Neural progenitor cell (in vitro differentiated cells): ENCODE results near the gene UBE2L6. TPM values are rescaled to one million over a fixed set of nuclear protein-coding genes. Genes with fewer than 3 reads are reported as not detected.
A peak's percentile ranks its signal among the peaks of the same experiment; 100 is the strongest.
"Not testable (repeated sequence)": the region's sequence is repeated elsewhere in the genome, so short reads cannot be mapped to it uniquely, and the experiment has no call there.

Source experiments
- DNase-seq: peaks from one replicate; pipeline ENCODE4 v3.0.0-alpha.2; 2016; ENCODE audit warnings: low spot score
- H2AFZ ChIP-seq: fragments of 200-600 bp; sonication (generic); replicated peaks from 2 replicates; pipeline ENCODE4 v1.6.1; 2016; ENCODE audit warnings: antibody characterized with exemption
- H3F3A ChIP-seq: fragments of 200-600 bp; sonication (generic); 2 replicates; pipeline ENCODE4 v1.6.1; 2016; ENCODE audit warnings: antibody characterized with exemption, low read depth
- H3K27ac ChIP-seq: fragments of 200-600 bp; sonication (generic); 2 replicates; pipeline ENCODE4 v1.5.1; 2016; ENCODE audit warnings: mild to moderate bottlenecking
- H3K27me3 ChIP-seq: fragments of 200-600 bp; sonication (generic); 2 replicates; pipeline ENCODE4 v1.6.1; 2016; ENCODE audit warnings: mild to moderate bottlenecking, moderate library complexity
- H3K36me3 ChIP-seq: fragments of 200-600 bp; sonication (generic); 2 replicates; pipeline ENCODE4 v1.5.1; 2016
- H3K4me1 ChIP-seq: fragments of 200-600 bp; sonication (generic); 2 replicates; pipeline ENCODE4 v1.6.1; 2016; ENCODE audit warnings: mixed run types
- H3K4me2 ChIP-seq: fragments of 200-600 bp; sonication (generic); 2 replicates; pipeline ENCODE4 v1.6.1; 2016
- H3K4me3 ChIP-seq: fragments of 200-600 bp; sonication (generic); 2 replicates; pipeline ENCODE4 v1.5.1; 2016
- H3K79me2 ChIP-seq: fragments of 200-600 bp; sonication (generic); 2 replicates; pipeline ENCODE4 v1.6.1; 2016; ENCODE audit warnings: low read depth
- H3K9ac ChIP-seq: fragments of 200-600 bp; sonication (generic); 2 replicates; pipeline ENCODE4 v1.6.1; 2016
- H3K9me3 ChIP-seq: fragments of 200-600 bp; sonication (generic); 2 replicates; pipeline ENCODE4 v1.5.1; 2016; ENCODE audit warnings: low read depth
- H4K20me1 ChIP-seq: fragments of 200-600 bp; sonication (generic); 2 replicates; pipeline ENCODE4 v1.6.1; 2016; ENCODE audit warnings: low read depth
- H3K27ac Mint-ChIP-seq: 3 replicates; pipeline ENCODE4 v1.8.0; 2021; ENCODE audit warnings: mixed read lengths
- H3K27me3 Mint-ChIP-seq: 2 replicates; pipeline ENCODE4 v1.8.0; 2022; ENCODE audit warnings: low read depth, mild to moderate bottlenecking, inconsistent platforms, moderate library complexity, mixed read lengths; ENCODE audit not compliant: insufficient read depth
- H3K36me3 Mint-ChIP-seq: 3 replicates; pipeline ENCODE4 v1.8.0; 2021; ENCODE audit warnings: mixed read lengths
- H3K4me1 Mint-ChIP-seq: 3 replicates; pipeline ENCODE4 v1.8.0; 2021; ENCODE audit warnings: mixed read lengths
- H3K4me3 Mint-ChIP-seq: 3 replicates; pipeline ENCODE4 v1.8.0; 2021; ENCODE audit warnings: mild to moderate bottlenecking, moderate library complexity, mixed read lengths
- H3K9me3 Mint-ChIP-seq: 3 replicates; pipeline ENCODE4 v1.8.0; 2020; ENCODE audit warnings: mixed read lengths
- CTCF ChIP-seq: fragments of 200-600 bp; sonication (generic); IDR thresholded peaks from 2 replicates; pipeline ENCODE4 v1.5.1; 2017; ENCODE audit warnings: antibody characterized with exemption, mild to moderate bottlenecking
- EZH2 ChIP-seq: fragments of 200-600 bp; sonication (generic); IDR thresholded peaks from 2 replicates; pipeline ENCODE4 v1.6.1; 2017; ENCODE audit warnings: antibody characterized with exemption, mild to moderate bottlenecking, moderate library complexity
- EZH2phosphoT487 ChIP-seq: fragments of 200-600 bp; sonication (generic); IDR thresholded peaks from 2 replicates; pipeline ENCODE4 v1.6.1; 2017; ENCODE audit warnings: antibody characterized with exemption
- total RNA-seq: library from RNA; depleted of rRNA; stranded (reverse); fragments of >200 nt; gene quantifications from 2 replicates; pipeline ENCODE4 v1.2.3, GENCODE V29; 2015; ENCODE audit warnings: low replicate concordance

Gene UBE2L6
- total RNA-seq, 1 donor from 2014 or later: 76.2 TPM

- peak within 1 kb of the TSS; percentile 63 for H3K4me2 ChIP-seq
- H3K4me1 ChIP-seq: peaks cover 20% of the 10 kb centered on the region
- Mint-ChIP-seq H3K27me3 (no peaks in the 10 kb centered on the region), H3K9me3 (no peaks in the 10 kb centered on the region), H3K36me3 (no peaks in the 10 kb centered on the region), H3K4me1 (peaks cover 6% of the 10 kb centered on the region), H3K4me3 (no peak within 1 kb of the TSS), H3K27ac (no peak within 1 kb of the TSS)
- peaks cover 11% of the 10 kb centered on the region for H3K27me3 ChIP-seq
- H3K9me3 ChIP-seq: no peaks in the 10 kb centered on the region
- H3K4me3 ChIP-seq: peak within 1 kb of the TSS; percentile 4
- H3K36me3 ChIP-seq: no peaks in the 10 kb centered on the region
- no peak within 1 kb of the TSS for H3K27ac ChIP-seq
- TF ChIP-seq EZH2phosphoT487 (no peak), CTCF (no peak), EZH2 (no peak)
- H2AFZ ChIP-seq: no peak within 1 kb of the TSS
- peak; percentile 67 for DNase-seq
- no peaks in the 10 kb centered on the region for H3K79me2 ChIP-seq
- no peaks in the 10 kb centered on the region for H4K20me1 ChIP-seq
- H3F3A ChIP-seq: peaks cover 13% of the 10 kb centered on the region
- no peak within 1 kb of the TSS for H3K9ac ChIP-seq
Measured at GRCh38 chr11:57536947-57537619, 30.4 kb downstream of the UBE2L6 start, which contains the start of gene SMTNL1. TSS of gene SMTNL1 (plus strand) at chr11:57537595. CDS start at chr11:57542643, 5,048 bp downstream.

GRCh38 chr11:57534449-57534848 lies 33.0 kb downstream of the UBE2L6 start:
- H3K36me3 ChIP-seq, H2AFZ ChIP-seq, H3K36me3 Mint-ChIP-seq, H3K27ac ChIP-seq, DNase-seq, H3K27me3 Mint-ChIP-seq, H3K4me2 ChIP-seq, H3K27ac Mint-ChIP-seq, H4K20me1 ChIP-seq, H3K4me3 Mint-ChIP-seq, H3K9me3 Mint-ChIP-seq, H3K9ac ChIP-seq, H3K9me3 ChIP-seq, H3K4me3 ChIP-seq: not testable (repeated sequence)
- peaks cover 11% of the 10 kb centered on the region for H3K79me2 ChIP-seq
- peaks cover 31% of the 10 kb centered on the region for H3K4me1 ChIP-seq
- H3F3A ChIP-seq: peaks cover 19% of the 10 kb centered on the region
- peaks cover 17% of the 10 kb centered on the region for H3K4me1 Mint-ChIP-seq
- H3K27me3 ChIP-seq: peaks cover 18% of the 10 kb centered on the region

- Histone ChIP-seq H3K79me2 (peaks cover 17% of the 10 kb centered on the region), H3F3A (peaks cover 16% of the 10 kb centered on the region), H3K4me3 (peak within 1 kb of the TSS; percentile 79), H3K27me3 (peaks cover 18% of the 10 kb centered on the region), H3K4me1 (peaks cover 17% of the 10 kb centered on the region), H3K4me2 (peak within 1 kb of the TSS; percentile 98), H4K20me1 (peaks cover 6% of the 10 kb centered on the region), H3K27ac (no peak within 1 kb of the TSS), H2AFZ (peak within 1 kb of the TSS; percentile 77), H3K36me3 (no peaks in the 10 kb centered on the region), H3K9me3 (no peaks in the 10 kb centered on the region), H3K9ac (peak within 1 kb of the TSS; percentile 75)
- DNase-seq: peak; percentile 98
- TF ChIP-seq EZH2 (no peak), EZH2phosphoT487 (no peak), CTCF (no peak)
- Mint-ChIP-seq H3K4me1 (peaks cover 19% of the 10 kb centered on the region), H3K4me3 (peak within 1 kb of the TSS; percentile 97), H3K27ac (peak within 1 kb of the TSS; percentile 48), H3K9me3 (no peaks in the 10 kb centered on the region), H3K36me3 (no peaks in the 10 kb centered on the region), H3K27me3 (peaks cover 5% of the 10 kb centered on the region)
Measured at GRCh38 chr11:57530596-57531507, 36.6 kb downstream of the UBE2L6 start, which contains the start of gene TIMM10. TSS of gene TIMM10 (minus strand) at chr11:57530754. CDS start at chr11:57530189, 565 bp downstream.
